Sigmoid colon (tissue), 7 donors: ENCODE measurements around the gene DIO3. TPM values are rescaled to one million over a fixed set of nuclear protein-coding genes. Genes with fewer than 3 reads are reported as not detected.

Experiments
- DNase-seq: peaks from one replicate; pipeline ENCODE4 v3.0.0-alpha.2; 2019
- H3K27ac ChIP-seq, 4 donors: fragments of 200-600 bp; sonication (generic); one replicate each; pipeline ENCODE4 v1.5.1; 2016 to 2019; ENCODE audit warnings: mild to moderate bottlenecking in 1 of 4
- H3K27me3 ChIP-seq, 3 donors: fragments of 200-600 bp; sonication (generic); one replicate each; pipeline ENCODE4 v1.5.1; 2019; ENCODE audit warnings: mild to moderate bottlenecking in 1 of 3
- H3K36me3 ChIP-seq, 4 donors: fragments of 200-600 bp; sonication (generic); one replicate each; pipeline ENCODE4 v1.5.1; 2016 to 2019
- H3K4me1 ChIP-seq, 4 donors: fragments of 200-600 bp; sonication (generic); one replicate each; pipeline ENCODE4 v1.5.1; 2017 to 2019
- H3K4me3 ChIP-seq, 4 donors: fragments of 200-600 bp; sonication (generic); one replicate each; pipeline ENCODE4 v1.5.1; 2017 to 2019; ENCODE audit warnings: mild to moderate bottlenecking in 2 of 4, moderate library complexity in 1 of 4
- H3K9me3 ChIP-seq, 4 donors: fragments of 200-600 bp in 3 of 4; sonication (generic) in 3 of 4; one replicate each; pipeline versions ENCODE4 v1.5.1 to v1.6.1; 2013 to 2019
- EP300 ChIP-seq, 4 donors: sonication (generic); formaldehyde crosslinking; IDR thresholded peaks; one replicate each; pipeline ENCODE4 v1.6.1; 2017; ENCODE audit warnings: antibody characterized with exemption in 4 of 4
- POLR2A ChIP-seq, 2 donors: fragments of 450-650 bp; IDR thresholded peaks; one replicate each; pipeline ENCODE4 v1.6.1; 2016; ENCODE audit warnings: antibody characterized with exemption in 2 of 2, mild to moderate bottlenecking in 2 of 2, moderate library complexity in 2 of 2
- POLR2AphosphoS5 ChIP-seq, 4 donors: sonication (generic); formaldehyde crosslinking; IDR thresholded peaks; one replicate each; pipeline ENCODE4 v1.6.1; 2017; ENCODE audit warnings: antibody characterized with exemption in 4 of 4
- WGBS, 2 donors: extraction: QIAGEN DNeasy Blood & Tissue Kit; methylation state at CpG; one replicate each; pipeline ENCODE4 v1.1.7; 2013; 5-methylcytosine and 5-hydroxymethylcytosine counted together
- intact Hi-C: fragments of 100-400 bp; cut with DNase I; formaldehyde crosslinking; loops from one replicate; pipeline ENCODE4 v1.15.1; 2023
- polyA plus RNA-seq, 3 donors: library from polyadenylated mRNA; stranded (reverse); fragments of 200-250 nt; gene quantifications; one replicate each; pipeline ENCODE4 v1.2.3, GENCODE V29; 2013
- total RNA-seq, 4 donors: library from RNA; depleted of rRNA; stranded (reverse); fragments of >200 nt; gene quantifications; one replicate each; pipeline ENCODE4 v1.1.0, GENCODE V29; 2016
- TF ChIP-seq, protein P1 (sequence below), 4 experiments: fragments of 450-650 bp in 3 of 4; fragments of 200-600 bp in 1 of 4; IDR thresholded peaks; one replicate each; pipeline ENCODE4 v1.5.1; 2016 to 2019; ENCODE audit warnings: antibody characterized with exemption in 4 of 4, mild to moderate bottlenecking in 3 of 4, moderate library complexity in 2 of 4
- donor health status: healthy with polysubstance abuse.
- donor health status: Bipolar disorder and iron deficiency.
- donor health status: healthy.

The DIO3 gene
- total and polyA plus RNA-seq, 7 donors, result 0.23 to 6.0 (median 2.4) TPM

GRCh38 chr14:101573289-101573688, 12.0 kb downstream of the DIO3 start:
- Histone ChIP-seq H3K4me1 (no peaks in the 10 kb centered on the region), H3K27me3 (peaks cover 0 to 24% (median 0%) of the 10 kb centered on the region in 3 donors), H3K4me3 (no peak overlapping the region), H3K36me3 (no peaks in the 10 kb centered on the region), H3K27ac (no peak overlapping the region), H3K9me3 (no peaks in the 10 kb centered on the region)
- no peak for DNase-seq
- intact Hi-C loops, result no loop called here
- TF ChIP-seq, protein P1, sequence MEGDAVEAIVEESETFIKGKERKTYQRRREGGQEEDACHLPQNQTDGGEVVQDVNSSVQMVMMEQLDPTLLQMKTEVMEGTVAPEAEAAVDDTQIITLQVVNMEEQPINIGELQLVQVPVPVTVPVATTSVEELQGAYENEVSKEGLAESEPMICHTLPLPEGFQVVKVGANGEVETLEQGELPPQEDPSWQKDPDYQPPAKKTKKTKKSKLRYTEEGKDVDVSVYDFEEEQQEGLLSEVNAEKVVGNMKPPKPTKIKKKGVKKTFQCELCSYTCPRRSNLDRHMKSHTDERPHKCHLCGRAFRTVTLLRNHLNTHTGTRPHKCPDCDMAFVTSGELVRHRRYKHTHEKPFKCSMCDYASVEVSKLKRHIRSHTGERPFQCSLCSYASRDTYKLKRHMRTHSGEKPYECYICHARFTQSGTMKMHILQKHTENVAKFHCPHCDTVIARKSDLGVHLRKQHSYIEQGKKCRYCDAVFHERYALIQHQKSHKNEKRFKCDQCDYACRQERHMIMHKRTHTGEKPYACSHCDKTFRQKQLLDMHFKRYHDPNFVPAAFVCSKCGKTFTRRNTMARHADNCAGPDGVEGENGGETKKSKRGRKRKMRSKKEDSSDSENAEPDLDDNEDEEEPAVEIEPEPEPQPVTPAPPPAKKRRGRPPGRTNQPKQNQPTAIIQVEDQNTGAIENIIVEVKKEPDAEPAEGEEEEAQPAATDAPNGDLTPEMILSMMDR (IDR thresholded peaks at IDR 0.05), result no peak
- TF ChIP-seq POLR2A (IDR thresholded peaks at IDR 0.05), result no peak
- no peak for TF ChIP-seq EP300 (IDR thresholded peaks at IDR 0.05)
- TF ChIP-seq POLR2AphosphoS5 (IDR thresholded peaks at IDR 0.05), result no peak
- 78 to 92% methylated on average over 8 of the region's 8 CpGs for WGBS, 2 donors

- DNase-seq, result no peak
- Histone ChIP-seq H3K27ac (no peak overlapping the region), H3K27me3 (peaks cover 0 to 19% (median 0%) of the 10 kb centered on the region in 3 donors), H3K4me1 (no peaks in the 10 kb centered on the region), H3K36me3 (no peaks in the 10 kb centered on the region), H3K4me3 (no peak overlapping the region), H3K9me3 (no peaks in the 10 kb centered on the region)
- WGBS, 2 donors, result 72 to 84% methylated on average over 4 of the region's 4 CpGs
- intact Hi-C loops, result no loop called here
- no peak for TF ChIP-seq POLR2AphosphoS5 (IDR thresholded peaks at IDR 0.05)
- TF ChIP-seq EP300 (IDR thresholded peaks at IDR 0.05), result no peak
- TF ChIP-seq, protein P1 (IDR thresholded peaks at IDR 0.05), result no peak
- no peak for TF ChIP-seq POLR2A (IDR thresholded peaks at IDR 0.05)
Measured at GRCh38 chr14:101575581-101575980, 14.3 kb downstream of the DIO3 start.

GRCh38 chr14:101577221-101577909, 16.1 kb downstream of the DIO3 start:
- TF ChIP-seq POLR2A (IDR thresholded peaks at IDR 0.05) (no peak), POLR2AphosphoS5 (IDR thresholded peaks at IDR 0.05) (no peak), EP300 (IDR thresholded peaks at IDR 0.05) (no peak)
- TF ChIP-seq, protein P1 (IDR thresholded peaks at IDR 0.05), result no peak

GRCh38 chr14:101578489-101578888, 17.2 kb downstream of the DIO3 start:
- WGBS, 2 donors, result 30 to 71% methylated on average over 8 of the region's 8 CpGs
- H3K27me3 ChIP-seq, result peaks cover 0 to 26% (median 0%) of the 10 kb centered on the region in 3 donors
- intact Hi-C loops, result no loop called here
- H3K27ac ChIP-seq, result no peak overlapping the region
- H3K4me1 ChIP-seq, result no peaks in the 10 kb centered on the region
- H3K9me3 ChIP-seq, result no peaks in the 10 kb centered on the region
- DNase-seq, result no peak
- TF ChIP-seq EP300 (IDR thresholded peaks at IDR 0.05), result no peak
- no peak for TF ChIP-seq POLR2A (IDR thresholded peaks at IDR 0.05)
- no peak for TF ChIP-seq POLR2AphosphoS5 (IDR thresholded peaks at IDR 0.05)
- TF ChIP-seq, protein P1 (IDR thresholded peaks at IDR 0.05), result no peak
- no peak overlapping the region for H3K4me3 ChIP-seq
- H3K36me3 ChIP-seq, result no peaks in the 10 kb centered on the region

More at GRCh38 chr14:101577221-101577909, 16.1 kb downstream of the DIO3 start:
- no peak overlapping the region for H3K4me3 ChIP-seq
- DNase-seq, result no peak
- no peaks in the 10 kb centered on the region for H3K9me3 ChIP-seq
- no peak overlapping the region for H3K27ac ChIP-seq
- peaks cover 0 to 25% (median 0%) of the 10 kb centered on the region in 3 donors for H3K27me3 ChIP-seq
- H3K36me3 ChIP-seq, result no peaks in the 10 kb centered on the region
- no peaks in the 10 kb centered on the region for H3K4me1 ChIP-seq
- intact Hi-C loops, result no loop called here
- WGBS, 2 donors, result 85 to 90% methylated on average over 10 of the region's 10 CpGs
